Measurements from ENCODE around the gene FRMD3.

Gene FRMD3

GRCh38 chr9:83572524-83572923, 34.3 kb upstream of the FRMD3 start:
- no peaks in the 10 kb centered on the region for H3K27me3 ChIP-seq
- no peaks in the 10 kb centered on the region for H3K36me3 ChIP-seq
- no peak overlapping the region for H3K4me3 ChIP-seq (ENCODE audit: low read depth, low read length)
- DNase-seq, result no peak
- no peaks in the 10 kb centered on the region for H3K9me3 ChIP-seq
- no peak for TF ChIP-seq CTCF (IDR thresholded peaks at IDR 0.05; ENCODE audit: low read depth, low read length)
- H3K4me1 ChIP-seq, result no peaks in the 10 kb centered on the region

GRCh38 chr9:83570359-83570758, 32.2 kb upstream of the FRMD3 start:
- H3K36me3 ChIP-seq, result no peaks in the 10 kb centered on the region
- no peak for DNase-seq
- no peaks in the 10 kb centered on the region for H3K4me1 ChIP-seq
- H3K9me3 ChIP-seq, result no peaks in the 10 kb centered on the region
- no peak for TF ChIP-seq CTCF (IDR thresholded peaks at IDR 0.05; ENCODE audit: low read depth, low read length)
- no peaks in the 10 kb centered on the region for H3K27me3 ChIP-seq
- H3K4me3 ChIP-seq (ENCODE audit: low read depth, low read length), result no peak overlapping the region

GRCh38 chr9:83569326-83569725, 31.1 kb upstream of the FRMD3 start:
- Histone ChIP-seq H3K4me1 (no peaks in the 10 kb centered on the region), H3K4me3 (ENCODE audit: low read depth, low read length) (no peak overlapping the region), H3K27me3 (no peaks in the 10 kb centered on the region), H3K36me3 (no peaks in the 10 kb centered on the region), H3K9me3 (no peaks in the 10 kb centered on the region)
- no peak for DNase-seq
- TF ChIP-seq CTCF (IDR thresholded peaks at IDR 0.05; ENCODE audit: low read depth, low read length), result no peak

DNA sequence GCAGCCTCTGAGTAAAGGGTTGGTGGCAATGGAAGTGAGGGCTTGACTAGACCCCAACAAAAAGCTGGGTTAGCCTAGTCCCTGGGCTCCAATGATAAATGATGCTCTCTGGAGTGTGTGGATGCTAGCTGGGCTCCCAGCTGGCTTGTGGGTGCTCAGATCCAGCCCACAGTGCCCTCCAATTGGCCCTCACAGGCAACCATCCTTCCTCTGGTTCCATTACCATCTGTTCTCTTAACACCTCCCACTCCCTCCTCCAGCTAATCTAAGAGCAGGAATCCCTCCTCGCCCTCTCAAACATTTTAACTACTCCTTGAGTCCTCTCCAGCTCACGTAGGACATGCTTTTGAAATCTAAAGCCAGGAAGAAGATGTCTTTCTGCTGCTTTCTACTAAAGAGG, 25.2 kb upstream of the FRMD3 start:
- no peak for TF ChIP-seq CTCF (IDR thresholded peaks at IDR 0.05; ENCODE audit: low read depth, low read length)
- H3K36me3 ChIP-seq, result no peaks in the 10 kb centered on the region
- H3K4me3 ChIP-seq (ENCODE audit: low read depth, low read length), result no peak overlapping the region
- H3K4me1 ChIP-seq, result peaks cover 4% of the 10 kb centered on the region; the same call in 1 of the 2 replicates
- no peaks in the 10 kb centered on the region for H3K27me3 ChIP-seq
- H3K9me3 ChIP-seq, result no peaks in the 10 kb centered on the region
- no peak for DNase-seq

GRCh38 chr9:83560169-83560826, 22.1 kb upstream of the FRMD3 start:
- no peak overlapping the region for H3K4me3 ChIP-seq (ENCODE audit: low read depth, low read length)
- H3K36me3 ChIP-seq, result no peaks in the 10 kb centered on the region
- H3K4me1 ChIP-seq, result peaks cover 8% of the 10 kb centered on the region; the same call in 1 of the 2 replicates
- DNase-seq, result no peak
- TF ChIP-seq CTCF (IDR thresholded peaks at IDR 0.05; ENCODE audit: low read depth, low read length), result no peak
- H3K27me3 ChIP-seq, result no peaks in the 10 kb centered on the region
- H3K9me3 ChIP-seq, result no peaks in the 10 kb centered on the region

- H3K4me3 ChIP-seq (ENCODE audit: low read depth, low read length), result no peak overlapping the region
- TF ChIP-seq CTCF (IDR thresholded peaks at IDR 0.05; ENCODE audit: low read depth, low read length), result no peak
- no peaks in the 10 kb centered on the region for H3K36me3 ChIP-seq
- H3K4me1 ChIP-seq, result peaks cover 8% of the 10 kb centered on the region; the same call in 1 of the 2 replicates
- DNase-seq, result no peak
- H3K9me3 ChIP-seq, result no peaks in the 10 kb centered on the region
- H3K27me3 ChIP-seq, result no peaks in the 10 kb centered on the region
Observed at GRCh38 chr9:83557771-83558170, 19.6 kb upstream of the FRMD3 start.

Measured in BE2C (cell line).